ENCODE data around the gene ABCB8.
"Not testable (repeated sequence)": the region's sequence is repeated elsewhere in the genome, so short reads cannot be mapped to it uniquely, and the experiment has no call there.

The ABCB8 gene

GRCh38 chr7:150998341-150998740, 29.9 kb upstream of the ABCB8 start:
- DNase-seq, result no peak

- no peak for DNase-seq
Measured at GRCh38 chr7:150999001-150999400, 29.2 kb upstream of the ABCB8 start.

- DNase-seq, result no peak
Measured at GRCh38 chr7:150999497-151000230, 28.6 kb upstream of the ABCB8 start.

- DNase-seq, result no peak
Measured at GRCh38 chr7:151000897-151001495, 27.3 kb upstream of the ABCB8 start.

GRCh38 chr7:151001546-151001945, 26.7 kb upstream of the ABCB8 start:
- DNase-seq, result no peak

- no peak for DNase-seq
Measured at GRCh38 chr7:151003572-151003971, 24.7 kb upstream of the ABCB8 start.

- no peak for DNase-seq
Measured at GRCh38 chr7:151005566-151005965, 22.7 kb upstream of the ABCB8 start.

GRCh38 chr7:151006590-151007300, 21.5 kb upstream of the ABCB8 start:
- no peak for DNase-seq

GRCh38 chr7:151007469-151007898, 20.8 kb upstream of the ABCB8 start:
- DNase-seq, result no peak

GRCh38 chr7:151008143-151008510, 20.1 kb upstream of the ABCB8 start:
- no peak for DNase-seq

GRCh38 chr7:151008511-151009323, 19.5 kb upstream of the ABCB8 start:
- DNase-seq, result peak; percentile 64

- DNase-seq, result no peak
Measured at GRCh38 chr7:151009327-151010036, 18.8 kb upstream of the ABCB8 start.

GRCh38 chr7:151010037-151010306, 18.3 kb upstream of the ABCB8 start:
- no peak for DNase-seq

GRCh38 chr7:151010307-151011096, 17.7 kb upstream of the ABCB8 start:
- no peak for DNase-seq

- DNase-seq, result no peak
Measured at GRCh38 chr7:151011097-151011409, 17.2 kb upstream of the ABCB8 start.

GRCh38 chr7:151011616-151012015, 16.6 kb upstream of the ABCB8 start:
- DNase-seq, result not testable (repeated sequence)

GRCh38 chr7:151012031-151012692, 16.1 kb upstream of the ABCB8 start:
- DNase-seq, result no peak

- DNase-seq, result no peak
Measured at GRCh38 chr7:151012911-151013347, 15.3 kb upstream of the ABCB8 start.

GRCh38 chr7:151013356-151013732, 14.9 kb upstream of the ABCB8 start:
- no peak for DNase-seq

- DNase-seq, result peak; percentile 81
Measured at GRCh38 chr7:151013733-151014497, 14.3 kb upstream of the ABCB8 start.

- DNase-seq, result no peak
Measured at GRCh38 chr7:151014950-151015349, 13.3 kb upstream of the ABCB8 start.

All from effector CD8-positive, alpha-beta T cell (primary cell).